ENCODE measurements around the gene EIF2B4. TPM values are rescaled to one million over a fixed set of nuclear protein-coding genes. Genes with fewer than 3 reads are reported as not detected.
A peak's percentile ranks its signal among the peaks of the same experiment; 100 is the strongest.

EIF2B4 gene
- polyA plus RNA-seq, 4 donors, result 31.0 to 45.4 (median 38.0) TPM

DNA sequence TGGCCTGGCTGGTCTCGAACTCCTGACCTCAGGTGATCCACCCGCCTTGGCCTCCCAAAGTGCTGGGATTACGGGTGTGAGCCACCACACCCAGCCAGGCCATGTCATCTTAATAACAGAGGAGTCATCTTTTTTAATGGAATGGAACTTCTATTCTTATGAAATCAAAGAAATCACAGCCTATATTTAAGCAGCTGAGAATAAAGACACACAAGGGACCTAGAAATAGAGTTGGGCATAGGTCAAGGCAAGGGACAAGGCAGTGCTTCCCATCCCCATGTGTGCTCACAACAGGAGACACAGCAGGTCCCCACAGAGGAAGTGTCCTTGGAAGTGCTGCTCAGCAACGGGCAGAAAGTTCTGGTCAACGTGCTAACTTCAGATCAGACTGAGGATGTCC is 3.4 kb upstream of the EIF2B4 start:
- DNase-seq, result no peak
- H3K4me3 ChIP-seq (ENCODE audit: low read depth in 1 of 3, low read length in 3 of 3), result no peak overlapping the region
- no peaks in the 10 kb centered on the region for H3K9me3 ChIP-seq (ENCODE audit: control insufficient read depth in 2 of 2, insufficient read depth in 1 of 2, low read depth in 1 of 2, low read length in 1 of 2)
- no peak overlapping the region for H3K27ac ChIP-seq (ENCODE audit: low read depth in 1 of 3, low read length in 2 of 3)
- no peak for FAIRE-seq
- peaks cover 6 to 14% (median 8%) of the 10 kb centered on the region in 3 donors for H3K4me1 ChIP-seq (ENCODE audit: control insufficient read depth in 3 of 3, insufficient read depth in 2 of 3, low read depth in 1 of 3, low read length in 2 of 3)
- WGBS, 3 donors, result 85 to 90% (median 87%) methylated on average over 5 of the region's 5 CpGs
- H3K36me3 ChIP-seq (ENCODE audit: control insufficient read depth in 3 of 3, insufficient read depth in 2 of 3, low read depth in 1 of 3, low read length in 3 of 3), result peaks cover 10 to 59% (median 33%) of the 10 kb centered on the region in 3 donors
- H3K27me3 ChIP-seq (ENCODE audit: control insufficient read depth in 3 of 3, insufficient read depth in 3 of 3, low read length in 3 of 3), result no peaks in the 10 kb centered on the region

- DNase-seq (no peak), FAIRE-seq (no peak)
- no peak overlapping the region for H3K4me3 ChIP-seq (ENCODE audit: low read depth in 1 of 3, low read length in 3 of 3)
- no peaks in the 10 kb centered on the region for H3K9me3 ChIP-seq (ENCODE audit: control insufficient read depth in 2 of 2, insufficient read depth in 1 of 2, low read depth in 1 of 2, low read length in 1 of 2)
- H3K4me1 ChIP-seq (ENCODE audit: control insufficient read depth in 3 of 3, insufficient read depth in 2 of 3, low read depth in 1 of 3, low read length in 2 of 3), result peaks cover 6 to 14% (median 8%) of the 10 kb centered on the region in 3 donors
- H3K27ac ChIP-seq (ENCODE audit: low read depth in 1 of 3, low read length in 2 of 3), result no peak overlapping the region
- no peaks in the 10 kb centered on the region for H3K27me3 ChIP-seq (ENCODE audit: control insufficient read depth in 3 of 3, insufficient read depth in 3 of 3, low read length in 3 of 3)
- peaks cover 8 to 54% (median 35%) of the 10 kb centered on the region in 3 donors for H3K36me3 ChIP-seq (ENCODE audit: control insufficient read depth in 3 of 3, insufficient read depth in 2 of 3, low read depth in 1 of 3, low read length in 3 of 3)
- 90 to 93% (median 93%) methylated on average over 6 of the region's 6 CpGs for WGBS, 3 donors
These were observed 2.8 kb upstream of the EIF2B4 start for GRCh38 chr2:27372937-27373336.

DNA sequence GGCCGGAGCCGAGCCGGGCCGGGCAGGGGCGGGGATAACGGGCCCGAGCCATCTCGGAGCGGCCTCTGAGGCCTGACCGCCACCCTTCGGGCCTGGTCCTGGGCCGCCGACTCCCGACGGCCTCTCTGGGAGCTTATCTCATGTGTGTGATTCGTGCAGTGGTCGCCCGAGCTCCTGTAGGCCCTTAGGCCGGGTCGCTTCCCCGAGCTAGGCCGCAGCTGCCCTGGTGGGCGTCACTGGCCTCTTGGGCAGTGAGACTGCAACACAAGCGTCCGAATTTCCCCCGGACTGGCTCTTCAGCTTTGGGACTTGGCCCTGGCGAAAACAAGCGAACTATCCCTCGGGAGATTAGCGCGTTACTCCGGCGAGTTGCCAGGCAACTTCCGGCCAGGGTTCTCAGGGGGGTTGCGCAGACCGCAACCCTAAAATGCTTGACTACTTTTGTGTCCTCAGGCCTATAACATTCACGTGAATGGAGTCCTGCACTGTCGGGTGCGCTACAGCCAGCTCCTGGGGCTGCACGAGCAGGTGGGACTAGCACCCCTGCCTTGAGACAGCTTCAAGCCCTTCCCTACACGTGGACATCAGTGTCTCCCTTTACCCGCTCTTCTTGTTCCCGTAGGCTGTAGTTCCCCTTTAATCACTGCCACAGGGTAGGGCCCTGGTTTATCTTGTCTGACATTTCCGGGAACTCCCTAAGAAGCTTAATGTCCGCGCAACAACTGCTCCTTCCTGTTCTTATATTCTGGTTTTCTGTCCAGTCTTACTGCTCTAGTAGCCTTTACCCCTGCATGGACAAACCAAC is 880 bp upstream of the EIF2B4 start:
- peak overlapping the region; percentile 56 to 93 (median 78) for H3K27ac ChIP-seq (ENCODE audit: low read depth in 1 of 3, low read length in 2 of 3)
- DNase-seq, result peak; percentile 67 to 74
- H3K36me3 ChIP-seq (ENCODE audit: control insufficient read depth in 3 of 3, insufficient read depth in 2 of 3, low read depth in 1 of 3, low read length in 3 of 3), result peaks cover 9 to 52% (median 25%) of the 10 kb centered on the region in 3 donors
- WGBS, 3 donors, result 0 to 1% (median 1%) methylated on average over 34 to 46 of the region's 46 CpGs
- H3K9me3 ChIP-seq (ENCODE audit: control insufficient read depth in 2 of 2, insufficient read depth in 1 of 2, low read depth in 1 of 2, low read length in 1 of 2), result no peaks in the 10 kb centered on the region
- H3K4me1 ChIP-seq (ENCODE audit: control insufficient read depth in 3 of 3, insufficient read depth in 2 of 3, low read depth in 1 of 3, low read length in 2 of 3), result peaks cover 6 to 14% (median 8%) of the 10 kb centered on the region in 3 donors
- H3K27me3 ChIP-seq (ENCODE audit: control insufficient read depth in 3 of 3, insufficient read depth in 3 of 3, low read length in 3 of 3), result no peaks in the 10 kb centered on the region
- H3K4me3 ChIP-seq (ENCODE audit: low read depth in 1 of 3, low read length in 3 of 3), result peak overlapping the region; percentile 68 to 95 (median 93)
- no peak for FAIRE-seq

DNA sequence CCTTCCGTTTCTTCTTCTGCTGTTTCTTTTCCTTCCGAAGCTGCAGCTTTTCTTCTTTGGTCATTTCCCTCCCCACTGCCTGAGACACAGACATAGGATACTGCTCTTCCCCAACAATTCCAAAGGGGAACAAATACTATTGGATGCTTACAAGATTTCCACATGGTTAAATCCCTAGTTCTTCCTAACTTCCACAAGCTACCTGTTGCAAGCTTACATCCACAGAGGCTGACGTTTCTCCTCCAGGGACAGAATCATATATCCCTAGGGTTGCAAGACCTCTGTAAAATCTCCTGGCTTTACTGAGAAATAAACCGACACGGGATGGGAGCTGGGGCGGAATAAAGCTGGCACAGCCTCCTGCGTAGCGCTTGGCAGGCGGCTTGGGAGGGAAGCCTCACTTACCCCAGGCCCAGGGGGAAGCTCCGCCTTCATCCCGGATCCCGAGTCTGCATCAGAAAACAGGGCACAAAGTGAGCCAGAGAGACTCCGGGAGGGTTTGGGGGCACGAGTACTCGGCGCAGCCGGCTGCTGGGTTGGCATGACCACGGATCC is 590 bp downstream of the EIF2B4 start:
- Histone ChIP-seq H3K27me3 (ENCODE audit: control insufficient read depth in 3 of 3, insufficient read depth in 3 of 3, low read length in 3 of 3) (no peaks in the 10 kb centered on the region), H3K4me3 (ENCODE audit: low read depth in 1 of 3, low read length in 3 of 3) (peak overlapping the region; percentile 70 to 95 (median 74)), H3K36me3 (ENCODE audit: control insufficient read depth in 3 of 3, insufficient read depth in 2 of 3, low read depth in 1 of 3, low read length in 3 of 3) (peaks cover 7 to 47% (median 20%) of the 10 kb centered on the region in 3 donors), H3K27ac (ENCODE audit: low read depth in 1 of 3, low read length in 2 of 3) (peak overlapping the region; percentile 91 to 95 (median 93)), H3K9me3 (ENCODE audit: control insufficient read depth in 2 of 2, insufficient read depth in 1 of 2, low read depth in 1 of 2, low read length in 1 of 2) (no peaks in the 10 kb centered on the region), H3K4me1 (ENCODE audit: control insufficient read depth in 3 of 3, insufficient read depth in 2 of 3, low read depth in 1 of 3, low read length in 2 of 3) (peaks cover 6 to 14% (median 8%) of the 10 kb centered on the region in 3 donors)
- DNase-seq (no peak), FAIRE-seq (no peak)
- 1 to 2% (median 1%) methylated on average over 18 of the region's 18 CpGs for WGBS, 3 donors

DNA sequence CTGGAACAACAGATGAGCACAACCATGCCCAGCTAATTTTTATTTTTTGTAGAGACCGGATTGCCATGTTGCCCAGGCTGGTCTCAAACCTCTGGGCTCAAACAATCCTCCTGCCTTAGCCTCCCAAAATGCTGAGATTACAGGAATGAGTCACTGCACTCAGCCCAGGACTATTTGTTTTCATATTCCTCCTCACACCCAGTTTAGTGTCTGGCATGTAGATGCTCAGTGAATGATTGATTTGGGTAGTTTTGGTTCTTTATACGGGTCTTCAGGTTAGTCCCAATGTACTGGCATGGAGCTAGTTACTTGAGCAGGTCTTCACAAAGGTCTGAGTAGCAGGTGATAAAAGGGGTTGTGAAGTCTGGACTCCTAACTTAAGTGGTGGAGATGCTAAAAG is 6.2 kb downstream of the EIF2B4 start:
- Histone ChIP-seq H3K36me3 (ENCODE audit: control insufficient read depth in 3 of 3, insufficient read depth in 2 of 3, low read depth in 1 of 3, low read length in 3 of 3) (peaks cover 10 to 41% (median 20%) of the 10 kb centered on the region in 3 donors), H3K4me3 (ENCODE audit: low read depth in 1 of 3, low read length in 3 of 3) (no peak overlapping the region), H3K9me3 (ENCODE audit: control insufficient read depth in 2 of 2, insufficient read depth in 1 of 2, low read depth in 1 of 2, low read length in 1 of 2) (no peaks in the 10 kb centered on the region), H3K27ac (ENCODE audit: low read depth in 1 of 3, low read length in 2 of 3) (no peak overlapping the region), H3K4me1 (ENCODE audit: control insufficient read depth in 3 of 3, insufficient read depth in 2 of 3, low read depth in 1 of 3, low read length in 2 of 3) (peaks cover 2 to 3% (median 2%) of the 10 kb centered on the region in 3 donors), H3K27me3 (ENCODE audit: control insufficient read depth in 3 of 3, insufficient read depth in 3 of 3, low read length in 3 of 3) (no peaks in the 10 kb centered on the region)
- no peak for DNase-seq
- no peak for FAIRE-seq
- WGBS, 3 donors, result 78 to 84% (median 78%) methylated on average over 2 of the region's 2 CpGs

GRCh38 chr2:27362678-27363420 is 7.3 kb downstream of the EIF2B4 start:
- peaks cover 10 to 37% (median 18%) of the 10 kb centered on the region in 3 donors for H3K36me3 ChIP-seq (ENCODE audit: control insufficient read depth in 3 of 3, insufficient read depth in 2 of 3, low read depth in 1 of 3, low read length in 3 of 3)
- no peaks in the 10 kb centered on the region for H3K27me3 ChIP-seq (ENCODE audit: control insufficient read depth in 3 of 3, insufficient read depth in 3 of 3, low read length in 3 of 3)
- H3K4me1 ChIP-seq (ENCODE audit: control insufficient read depth in 3 of 3, insufficient read depth in 2 of 3, low read depth in 1 of 3, low read length in 2 of 3), result peaks cover 0 to under 1% (median 0%) of the 10 kb centered on the region in 3 donors
- 93 to 95% (median 95%) methylated on average over 4 of the region's 4 CpGs for WGBS, 3 donors
- no peak overlapping the region for H3K27ac ChIP-seq (ENCODE audit: low read depth in 1 of 3, low read length in 2 of 3)
- DNase-seq, result no peak
- no peaks in the 10 kb centered on the region for H3K9me3 ChIP-seq (ENCODE audit: control insufficient read depth in 2 of 2, insufficient read depth in 1 of 2, low read depth in 1 of 2, low read length in 1 of 2)
- H3K4me3 ChIP-seq (ENCODE audit: low read depth in 1 of 3, low read length in 3 of 3), result no peak overlapping the region
- no peak for FAIRE-seq

DNA sequence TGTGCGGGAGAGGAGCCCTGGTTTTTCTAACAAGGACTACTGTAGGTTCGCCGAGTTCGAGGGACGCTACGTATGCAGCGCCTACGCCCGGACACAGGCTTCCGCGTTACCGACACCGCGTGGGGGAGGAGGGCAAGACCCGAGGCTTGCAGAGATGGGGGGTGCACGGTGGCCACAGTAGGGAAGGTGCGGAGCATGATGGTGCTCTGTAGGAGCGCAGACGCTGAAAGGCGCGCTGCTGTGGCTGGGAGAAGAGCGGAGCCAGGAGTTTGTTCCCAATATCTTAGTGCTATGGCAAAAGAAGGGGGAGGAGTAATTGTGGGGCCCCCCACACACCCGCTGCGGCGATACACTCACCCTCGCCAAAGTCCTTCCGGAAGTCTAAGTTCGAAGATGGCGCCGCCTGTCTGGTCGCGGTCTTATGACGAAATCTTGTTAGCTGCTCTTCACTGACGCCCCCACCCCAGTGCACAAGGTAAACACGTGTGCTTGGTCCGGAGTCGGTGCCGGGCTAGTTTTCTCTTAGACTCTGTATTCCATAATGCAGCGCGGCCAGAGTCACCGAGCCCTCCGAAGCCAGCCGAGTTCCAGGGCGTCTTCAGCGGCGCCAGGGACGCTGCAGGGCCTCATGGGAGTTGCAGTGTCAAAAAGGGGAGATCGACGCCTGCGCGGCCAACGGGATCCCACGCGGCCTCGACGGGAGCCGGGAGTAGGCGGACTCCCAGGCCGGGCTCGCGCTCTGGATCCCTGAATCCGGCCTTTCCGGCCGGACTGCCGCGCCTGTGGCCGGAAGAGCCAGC is 13.6 kb downstream of the EIF2B4 start, which contains the start of gene GTF3C2:
TSS of gene GTF3C2 (minus strand) at position 383 of the 800 bp plus-strand sequence. CDS start 13,210 bp downstream, outside the sequence.
- Histone ChIP-seq H3K9me3 (ENCODE audit: control insufficient read depth in 2 of 2, insufficient read depth in 1 of 2, low read depth in 1 of 2, low read length in 1 of 2) (no peaks in the 10 kb centered on the region), H3K27me3 (ENCODE audit: control insufficient read depth in 3 of 3, insufficient read depth in 3 of 3, low read length in 3 of 3) (no peaks in the 10 kb centered on the region), H3K27ac (ENCODE audit: low read depth in 1 of 3, low read length in 2 of 3) (peak within 1 kb of the TSS; percentile 91 to 98 (median 98)), H3K4me1 (ENCODE audit: control insufficient read depth in 3 of 3, insufficient read depth in 2 of 3, low read depth in 1 of 3, low read length in 2 of 3) (peaks cover 0 to 5% (median 3%) of the 10 kb centered on the region in 3 donors), H3K4me3 (ENCODE audit: low read depth in 1 of 3, low read length in 3 of 3) (peak within 1 kb of the TSS; percentile 87 to 93 (median 89)), H3K36me3 (ENCODE audit: control insufficient read depth in 3 of 3, insufficient read depth in 2 of 3, low read depth in 1 of 3, low read length in 3 of 3) (peaks cover 0 to 2% (median 0%) of the 10 kb centered on the region in 3 donors)
- DNase-seq (peak; percentile 97 to 99), FAIRE-seq (no peak)
- 0% methylated on average over 66 to 67 of the region's 67 CpGs for WGBS, 3 donors
